Stimulated activated CD8-positive, alpha-beta memory T cell treated with anti-CD3 and anti-CD28 coated beads, Interleukin-4, amount 100 ng/mL, for 1 hour (primary cell): ENCODE data around the gene SDF2L1.
"Not testable (repeated sequence)": the region's sequence is repeated elsewhere in the genome, so short reads cannot be mapped to it uniquely, and the experiment has no call there.

Experiments
- DNase-seq, 2 donors: peaks; one replicate each; pipeline ENCODE4 v3.0.0-alpha.2; 2020; ENCODE audit warnings: low read depth in 2 of 2, low spot score in 1 of 2

SDF2L1 gene

GRCh38 chr22:21660904-21661303 is 18.8 kb downstream of the SDF2L1 start:
- no peak for DNase-seq

GRCh38 chr22:21661991-21662390 is 19.9 kb downstream of the SDF2L1 start:
- no peak for DNase-seq

- no peak for DNase-seq
Measured at GRCh38 chr22:21663738-21664137, 21.6 kb downstream of the SDF2L1 start.

- DNase-seq: no peak
Measured at GRCh38 chr22:21665047-21665851, 23.1 kb downstream of the SDF2L1 start.

GRCh38 chr22:21666786-21667185 is 24.7 kb downstream of the SDF2L1 start:
- DNase-seq: no peak

GRCh38 chr22:21669026-21669425 is 26.9 kb downstream of the SDF2L1 start:
- DNase-seq: no peak

GRCh38 chr22:21672107-21672629 is 30.1 kb downstream of the SDF2L1 start:
- DNase-seq: no peak

- no peak for DNase-seq
Measured at GRCh38 chr22:21673534-21674321, 31.6 kb downstream of the SDF2L1 start.

GRCh38 chr22:21674638-21675245 is 32.6 kb downstream of the SDF2L1 start:
- no peak for DNase-seq

- DNase-seq: no peak
Measured at GRCh38 chr22:21677606-21678443, 35.7 kb downstream of the SDF2L1 start.

- not testable (repeated sequence) for DNase-seq
Measured at GRCh38 chr22:21678842-21679241, 36.7 kb downstream of the SDF2L1 start.

- DNase-seq: no peak
Measured at GRCh38 chr22:21679383-21679782, 37.3 kb downstream of the SDF2L1 start.

- DNase-seq: no peak
Measured at GRCh38 chr22:21680830-21681565, 38.9 kb downstream of the SDF2L1 start.

GRCh38 chr22:21681566-21682370 is 39.7 kb downstream of the SDF2L1 start:
- no peak for DNase-seq

- no peak for DNase-seq
Measured at GRCh38 chr22:21682385-21683175, 40.5 kb downstream of the SDF2L1 start.

- DNase-seq: no peak
Measured at GRCh38 chr22:21683401-21683811, 41.3 kb downstream of the SDF2L1 start.

- no peak for DNase-seq
Measured at GRCh38 chr22:21684492-21685163, 42.5 kb downstream of the SDF2L1 start.

- no peak for DNase-seq
Measured at GRCh38 chr22:21685164-21685513, 43.0 kb downstream of the SDF2L1 start.
